ENCODE data around the gene MILR1. TPM values are rescaled to one million over a fixed set of nuclear protein-coding genes. Genes with fewer than 3 reads are reported as not detected.
"Not testable (repeated sequence)": the region's sequence is repeated elsewhere in the genome, so short reads cannot be mapped to it uniquely, and the experiment has no call there.

The MILR1 gene
- total RNA-seq, 1 donor from 2014 or later: 0.82 TPM

DNA sequence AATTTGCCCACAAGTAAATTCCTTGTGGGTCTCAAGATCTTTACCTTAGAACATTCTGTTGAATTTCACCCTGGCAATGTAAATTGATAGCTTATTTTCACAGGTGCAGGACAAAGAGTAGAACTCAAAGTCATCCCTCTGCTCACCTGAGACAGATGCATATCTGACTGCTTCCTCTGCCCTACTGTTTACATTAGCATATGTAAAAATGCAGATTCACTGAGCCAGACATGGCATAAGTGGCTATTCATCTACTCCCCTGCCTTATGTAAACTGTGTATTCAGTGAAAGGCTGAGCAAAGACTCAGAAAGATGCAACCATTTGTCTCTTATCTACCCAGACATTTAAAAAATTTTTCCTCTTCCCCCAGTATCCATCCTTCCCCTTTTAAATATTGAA, 22.3 kb upstream of the MILR1 start:
- FAIRE-seq (no peak), DNase-seq (ENCODE audit: low spot score in 2 of 2) (no peak)

DNA sequence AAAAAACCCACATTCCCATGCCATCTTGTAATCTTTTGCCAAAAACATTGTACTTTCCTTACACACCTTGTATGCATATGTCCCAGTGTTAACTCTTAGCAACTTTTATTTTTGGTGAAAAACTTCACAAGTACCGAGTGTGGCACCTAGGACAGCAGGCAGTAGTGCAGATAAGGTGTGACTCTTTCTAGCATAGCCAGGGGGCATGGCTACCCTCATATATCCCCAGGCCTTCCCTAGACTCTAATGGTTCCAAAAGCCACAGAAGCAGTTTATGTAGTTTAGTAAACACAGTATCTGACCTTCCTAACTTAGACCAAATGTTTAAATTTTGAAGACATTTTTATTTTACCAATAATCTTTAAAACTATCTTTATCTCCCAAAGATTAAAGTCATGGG, 20.5 kb upstream of the MILR1 start:
- FAIRE-seq: no peak
- DNase-seq (ENCODE audit: low spot score in 2 of 2): no peak

DNA sequence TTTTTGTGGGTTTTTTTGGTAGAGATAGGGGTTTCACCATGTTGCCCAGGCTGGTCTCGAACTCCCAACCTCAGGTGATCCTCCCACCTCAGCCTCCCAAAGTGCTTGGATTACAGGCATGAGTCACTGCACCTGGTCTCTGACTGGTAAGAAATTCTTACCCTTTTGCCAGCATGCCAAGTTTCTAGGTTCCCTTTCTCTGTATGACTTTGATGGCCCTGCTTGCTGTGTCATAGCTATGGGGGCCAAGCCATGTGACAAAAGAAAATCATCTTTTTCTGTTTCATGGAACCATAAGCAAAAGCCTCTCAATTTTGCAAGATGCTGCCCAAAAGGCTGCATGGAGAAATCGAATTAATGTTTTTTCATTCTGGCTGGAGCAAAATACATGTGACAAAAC, 18.9 kb upstream of the MILR1 start:
- DNase-seq (ENCODE audit: low spot score in 2 of 2); FAIRE-seq: not testable (repeated sequence)

DNA sequence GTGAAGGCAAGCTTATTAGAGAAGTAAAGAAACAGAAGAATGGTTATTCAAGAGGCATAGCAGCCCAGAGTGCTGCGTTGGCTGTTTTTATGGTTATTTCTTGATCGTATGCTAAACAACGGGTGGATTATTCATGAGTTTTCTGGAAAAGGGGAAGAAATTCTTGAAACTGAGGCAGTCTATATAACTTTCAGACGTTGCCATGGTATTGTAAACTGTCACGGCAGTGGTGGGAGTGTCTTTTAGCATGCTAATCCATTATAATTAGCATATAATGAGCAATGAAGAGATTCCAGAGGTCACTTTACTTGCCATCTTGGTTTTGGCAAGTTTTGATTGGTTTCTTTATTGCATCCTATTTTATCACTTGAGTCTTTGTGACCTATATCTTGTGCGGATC, 17.4 kb upstream of the MILR1 start:
- no peak for DNase-seq (ENCODE audit: low spot score in 2 of 2)
- no peak for FAIRE-seq

DNA sequence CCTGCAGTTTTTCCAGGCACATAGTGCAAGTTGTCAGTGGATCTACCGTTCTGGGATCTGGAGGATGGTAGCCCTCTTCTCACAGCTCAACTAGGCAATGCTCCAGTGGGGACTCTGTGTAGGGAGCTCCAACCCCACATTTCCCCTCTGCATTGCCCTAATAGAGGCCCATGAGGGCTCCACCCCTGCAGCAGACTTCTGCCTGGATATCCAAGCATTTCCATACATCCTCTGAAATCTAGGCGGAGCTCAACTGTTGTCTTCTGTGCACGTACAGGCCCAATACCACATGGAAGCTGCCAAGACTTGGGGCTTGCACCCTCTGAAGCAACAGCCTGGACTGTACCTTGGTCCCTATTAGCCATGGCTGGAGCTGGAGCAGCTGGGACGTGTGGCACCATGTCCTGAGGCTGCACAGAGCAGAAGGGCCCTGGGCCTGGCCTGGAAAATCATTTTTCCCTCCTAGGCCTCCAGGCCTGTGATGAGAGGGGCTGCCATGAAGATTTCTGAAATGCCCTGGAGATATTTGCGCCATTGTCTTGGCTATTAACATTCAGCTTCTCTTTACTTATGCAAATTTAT, 10.9 kb upstream of the MILR1 start:
- DNase-seq (ENCODE audit: low spot score in 2 of 2) (no peak), FAIRE-seq (no peak)

DNA sequence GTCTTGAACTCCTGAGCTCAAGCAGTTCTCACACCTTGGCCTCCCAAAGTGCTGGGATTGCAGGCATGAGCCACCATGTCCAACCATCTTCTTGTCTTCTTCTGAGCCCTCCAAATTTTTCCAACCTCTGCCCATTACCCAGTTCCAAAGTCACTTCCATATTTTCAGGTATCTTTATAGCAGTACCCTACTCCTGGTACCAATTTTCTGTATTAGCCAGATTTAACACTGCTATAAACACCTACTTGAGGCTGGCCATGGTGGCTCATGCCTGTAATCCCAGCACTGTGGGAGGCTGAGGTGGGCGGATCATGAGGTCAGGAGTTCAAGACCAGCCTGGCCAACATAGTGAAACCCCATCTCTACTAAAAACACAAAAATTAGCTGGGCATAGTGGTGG, 9.4 kb upstream of the MILR1 start:
- not testable (repeated sequence) for FAIRE-seq; DNase-seq (ENCODE audit: low spot score in 2 of 2)

DNA sequence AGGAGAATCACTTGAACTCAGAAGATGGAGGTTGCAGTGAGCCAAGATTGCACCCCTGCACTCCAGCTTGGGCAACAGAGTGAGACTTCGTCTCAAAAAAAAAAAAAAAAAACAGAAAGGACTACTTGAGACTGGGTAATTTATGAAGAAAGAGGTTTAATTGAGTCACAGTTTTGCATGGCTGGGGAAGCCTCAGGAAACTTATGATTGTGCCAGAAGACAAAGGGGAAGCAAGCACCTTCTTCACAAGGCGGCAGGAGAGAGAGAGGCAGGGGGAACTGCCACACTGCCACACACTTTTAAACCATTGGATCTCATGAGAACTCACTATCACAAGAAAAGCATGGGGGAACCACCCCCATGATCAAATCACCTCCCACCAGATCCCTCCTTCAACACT, 9.0 kb upstream of the MILR1 start:
- DNase-seq (ENCODE audit: low spot score in 2 of 2): no peak
- no peak for FAIRE-seq

DNA sequence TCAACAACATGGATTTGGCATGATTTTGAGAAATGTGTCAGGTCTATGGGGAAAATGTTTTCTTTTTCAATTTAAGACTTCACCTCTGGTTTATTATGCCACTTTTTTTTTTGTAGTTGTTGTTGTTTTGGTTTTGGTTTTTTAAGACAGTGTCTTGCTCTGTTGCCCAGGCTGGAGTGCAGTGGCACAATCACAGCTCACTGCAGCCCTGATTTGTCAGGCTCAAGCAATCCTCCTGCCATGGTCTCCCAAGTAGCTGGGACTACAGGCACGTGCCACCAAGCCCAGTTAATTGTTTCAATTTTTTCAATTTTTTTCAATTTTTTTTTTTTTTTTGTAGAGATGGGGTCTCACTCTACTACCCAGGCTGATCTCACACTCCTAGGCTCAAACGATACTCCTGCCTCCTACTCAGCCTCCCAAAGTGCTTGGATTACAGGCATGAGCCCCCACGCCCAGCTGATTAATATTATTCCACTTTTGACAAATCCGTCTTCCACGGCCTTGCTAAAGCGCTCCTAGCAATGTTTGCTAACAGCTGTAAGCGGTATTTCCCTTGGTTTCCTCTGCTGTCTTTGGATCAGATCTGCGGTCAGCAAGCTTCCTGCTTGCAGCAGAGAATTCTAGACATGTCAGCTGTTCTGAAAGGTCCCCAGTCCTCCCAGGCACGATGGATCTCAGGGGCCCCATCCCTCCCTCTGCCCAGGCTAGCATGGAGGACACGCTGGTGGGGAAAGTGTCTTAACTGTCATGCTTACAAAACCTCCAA, 7.0 kb upstream of the MILR1 start:
- no peak for DNase-seq (ENCODE audit: low spot score in 2 of 2)
- FAIRE-seq: no peak

DNA sequence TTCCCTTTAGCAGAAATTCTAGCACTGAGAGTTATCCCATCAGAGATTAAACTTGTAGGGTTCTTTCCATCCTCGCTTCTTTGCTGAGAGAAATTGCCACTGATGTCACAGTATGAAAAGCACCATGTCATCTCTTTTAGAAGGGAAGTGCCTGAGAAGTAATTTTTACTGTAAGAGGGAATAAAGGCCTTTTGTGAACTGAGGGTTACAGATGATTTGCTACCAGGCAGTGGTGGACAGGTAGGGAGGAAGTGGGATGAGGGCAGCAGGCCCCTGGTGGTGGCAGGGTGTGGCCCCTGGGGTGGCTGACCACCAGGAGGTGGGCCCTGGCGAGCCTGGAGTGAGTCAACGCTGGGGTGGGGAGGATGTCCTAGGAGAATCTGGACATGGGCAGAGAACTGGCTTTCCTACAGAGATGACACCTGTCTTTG, 6.4 kb upstream of the MILR1 start:
- no peak for FAIRE-seq
- DNase-seq (ENCODE audit: low spot score in 2 of 2): no peak

DNA sequence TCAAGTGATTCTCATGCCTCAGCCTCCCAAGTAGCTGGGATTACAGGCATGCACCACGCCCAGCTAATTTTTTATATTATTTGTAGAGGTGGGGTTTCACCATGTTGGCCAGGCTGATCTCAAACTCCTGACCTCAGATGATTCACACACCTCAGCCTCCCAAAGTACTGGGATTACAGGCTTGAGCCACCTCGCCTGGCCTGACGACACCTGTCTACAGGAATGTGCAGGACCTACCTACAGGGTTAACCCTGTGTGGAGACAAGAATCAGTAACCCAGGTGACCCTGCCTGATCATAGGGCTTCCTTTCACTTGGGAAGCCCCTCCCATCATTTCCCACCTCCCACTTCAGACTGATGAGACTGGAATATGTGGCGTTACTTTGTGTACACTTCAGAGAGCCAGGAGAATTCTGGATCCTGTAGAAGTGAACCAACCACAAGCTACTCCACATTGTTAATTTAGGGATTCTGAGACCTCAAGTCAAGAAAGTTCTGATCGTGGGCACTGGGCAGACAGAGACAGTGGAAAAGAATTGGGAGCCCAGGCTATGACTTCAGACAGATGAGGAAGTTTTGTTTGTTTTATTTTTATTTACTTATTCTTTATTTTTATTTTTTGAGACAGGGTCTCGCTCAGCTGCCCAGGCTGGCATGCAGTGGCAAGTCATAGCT, 5.7 kb upstream of the MILR1 start:
- FAIRE-seq (no peak), DNase-seq (ENCODE audit: low spot score in 2 of 2) (no peak)

DNA sequence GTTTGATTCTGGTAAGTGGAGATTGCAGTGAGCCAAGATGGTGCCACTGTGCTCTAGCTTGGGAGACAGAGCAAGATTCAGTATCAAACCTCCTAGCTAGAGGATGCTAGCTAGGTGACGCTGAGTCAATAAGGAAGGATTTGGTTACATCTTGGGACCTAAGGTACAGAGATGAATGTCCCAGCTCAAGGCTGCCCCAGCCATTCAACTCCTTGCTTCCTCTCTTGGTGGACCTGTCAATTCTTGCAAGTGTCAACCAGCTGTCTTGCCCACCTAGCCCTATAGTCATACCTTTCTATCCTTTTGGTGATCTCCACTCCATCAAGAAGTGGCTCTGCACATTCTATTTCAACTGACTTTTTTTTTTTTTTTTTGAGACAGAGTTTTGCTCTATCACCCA, 1.4 kb upstream of the MILR1 start:
- FAIRE-seq (no peak), DNase-seq (ENCODE audit: low spot score in 2 of 2) (no peak)

DNA sequence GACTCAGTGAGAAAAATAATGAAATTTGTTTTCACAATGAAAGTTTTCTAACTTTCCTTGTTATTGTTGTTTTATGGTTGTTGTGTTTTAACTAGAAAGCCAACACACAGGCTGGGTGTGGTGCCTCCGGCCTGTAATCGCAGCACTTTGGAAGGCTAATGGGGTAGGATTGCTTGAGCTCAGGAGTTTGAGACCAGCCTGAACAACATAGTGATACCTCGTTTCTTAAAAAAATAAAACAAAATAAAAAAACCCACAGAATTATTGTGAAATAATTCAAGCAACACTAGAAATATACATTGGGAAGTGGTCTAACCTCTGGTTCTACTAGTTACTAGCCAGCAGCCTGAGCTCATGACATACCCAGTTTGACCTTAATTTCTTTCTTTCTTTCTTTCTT, 630 bp downstream of the MILR1 start:
- DNase-seq (ENCODE audit: low spot score in 2 of 2): no peak
- FAIRE-seq: no peak

DNA sequence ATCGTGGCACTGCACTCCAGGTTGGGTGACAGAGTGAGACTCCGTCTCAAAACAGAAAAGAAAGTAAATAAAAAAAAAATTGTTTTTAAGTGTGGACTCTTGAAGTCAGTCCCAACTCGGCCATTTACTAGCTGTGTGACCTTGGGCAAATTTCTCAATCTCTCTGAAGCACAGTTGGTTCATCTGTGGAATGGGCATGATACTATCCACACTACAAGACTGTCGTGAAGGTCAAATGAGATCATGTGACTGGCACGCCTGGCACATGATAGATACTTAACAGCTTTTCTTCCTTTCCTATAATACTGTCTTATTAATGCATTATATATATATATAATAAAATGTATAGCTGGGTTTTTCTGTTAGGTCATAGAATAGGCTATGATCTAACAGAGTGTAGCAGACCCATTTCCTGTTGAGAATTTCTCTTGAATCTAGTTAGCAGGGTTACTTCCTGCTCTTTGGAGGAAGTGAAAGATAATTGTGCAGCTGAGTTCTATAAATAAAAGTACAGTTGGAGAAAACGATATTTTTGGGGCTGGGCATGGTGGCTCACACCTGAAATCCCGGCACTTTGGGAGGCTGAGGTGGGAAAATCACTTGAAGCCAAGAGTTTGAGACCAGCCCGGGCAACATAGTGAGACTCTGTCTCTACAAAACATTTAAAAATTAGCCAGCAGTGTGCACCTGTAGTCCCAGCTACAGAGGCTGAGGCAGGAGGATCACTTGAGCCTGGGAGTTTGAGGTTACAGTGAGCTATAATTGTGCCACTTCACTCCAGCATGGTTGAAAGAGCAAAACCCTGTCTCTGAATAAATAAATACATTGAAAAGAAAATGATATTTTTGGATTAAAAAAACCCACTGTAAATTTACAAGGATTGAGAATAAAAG, 7.3 kb downstream of the MILR1 start:
- DNase-seq (ENCODE audit: low spot score in 2 of 2): no peak
- no peak for FAIRE-seq

DNA sequence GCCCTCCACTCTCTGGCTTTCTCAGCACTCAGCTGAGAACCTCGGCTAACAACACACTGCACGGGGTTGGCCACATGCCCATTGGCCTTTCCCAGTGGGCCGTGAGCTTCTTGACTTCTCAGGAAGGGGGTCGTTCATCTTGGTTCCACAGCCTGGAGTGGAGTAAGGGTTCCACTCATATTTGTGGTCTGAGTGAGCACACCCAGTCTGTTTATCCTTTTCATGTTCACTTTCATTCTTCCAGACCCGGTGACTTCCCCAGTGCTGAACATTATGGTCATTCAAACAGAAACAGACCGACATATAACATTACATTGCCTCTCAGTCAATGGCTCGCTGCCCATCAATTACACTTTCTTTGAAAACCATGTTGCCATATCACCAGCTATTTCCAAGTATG, 8.2 kb downstream of the MILR1 start:
- DNase-seq (ENCODE audit: low spot score in 2 of 2) (no peak), FAIRE-seq (no peak)

DNA sequence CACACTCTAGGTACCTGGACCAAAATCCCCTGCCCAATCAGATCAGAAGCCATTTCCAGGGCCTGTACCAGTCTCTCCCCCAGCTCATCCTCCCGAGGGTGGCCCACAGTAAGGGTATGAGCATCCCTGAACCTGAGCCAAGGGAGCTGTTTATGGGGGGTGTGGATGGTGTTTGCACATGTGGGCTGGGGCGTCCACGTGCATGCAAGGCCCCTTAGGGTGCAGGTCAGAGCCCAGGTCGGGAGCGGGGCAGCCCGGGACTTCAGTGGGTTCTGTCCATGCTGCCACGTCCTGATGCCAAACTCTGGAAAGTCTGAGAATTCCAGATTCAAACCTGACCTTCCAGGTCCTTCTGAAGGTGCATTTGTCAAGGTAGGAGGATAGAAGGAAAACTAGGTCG, 9.8 kb downstream of the MILR1 start:
- DNase-seq (ENCODE audit: low spot score in 2 of 2) (no peak), FAIRE-seq (no peak)

DNA sequence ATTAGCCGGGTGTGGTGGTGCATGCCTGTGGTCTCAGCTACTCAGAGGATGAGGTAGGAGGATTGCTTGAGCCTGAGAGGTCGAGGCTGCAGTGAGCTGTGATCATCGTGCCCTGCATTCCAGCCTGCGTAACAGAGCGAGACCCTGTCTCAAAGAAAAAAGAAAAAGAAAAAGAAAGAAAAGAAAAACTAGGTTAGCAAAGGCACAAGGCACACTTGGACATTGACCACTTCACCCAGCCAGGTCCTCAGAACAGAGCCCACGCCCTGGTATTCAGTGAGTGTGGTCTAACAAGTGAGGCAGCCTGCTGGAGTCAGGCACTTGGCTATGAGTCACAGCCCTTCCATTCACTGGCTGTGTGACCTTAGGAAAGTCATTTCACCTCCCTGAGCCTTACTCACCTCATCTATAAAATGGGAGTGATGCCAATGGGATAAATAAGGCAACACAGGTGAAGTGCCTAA, 10.4 kb downstream of the MILR1 start:
- DNase-seq (ENCODE audit: low spot score in 2 of 2): no peak
- FAIRE-seq: no peak

DNA sequence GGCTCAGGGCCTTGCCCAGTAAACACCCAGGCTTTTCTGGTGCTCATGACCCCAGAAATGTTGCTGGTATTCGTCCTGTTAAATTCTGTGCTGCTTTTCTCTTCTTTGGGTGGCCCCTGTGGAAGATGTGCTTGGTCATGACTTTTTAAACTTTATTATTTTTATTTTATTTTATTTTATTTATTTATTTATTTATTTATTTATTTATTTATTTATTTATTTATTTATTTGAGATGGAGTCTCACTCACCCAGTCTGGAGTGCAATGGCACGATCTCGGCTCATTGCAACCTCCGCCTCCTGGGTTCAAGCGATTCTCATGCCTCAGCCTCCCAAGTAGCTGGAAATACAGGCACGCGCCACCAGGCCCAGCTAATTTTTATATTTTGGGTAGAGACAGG, 10.9 kb downstream of the MILR1 start:
- DNase-seq (ENCODE audit: low spot score in 2 of 2); FAIRE-seq: not testable (repeated sequence)

DNA sequence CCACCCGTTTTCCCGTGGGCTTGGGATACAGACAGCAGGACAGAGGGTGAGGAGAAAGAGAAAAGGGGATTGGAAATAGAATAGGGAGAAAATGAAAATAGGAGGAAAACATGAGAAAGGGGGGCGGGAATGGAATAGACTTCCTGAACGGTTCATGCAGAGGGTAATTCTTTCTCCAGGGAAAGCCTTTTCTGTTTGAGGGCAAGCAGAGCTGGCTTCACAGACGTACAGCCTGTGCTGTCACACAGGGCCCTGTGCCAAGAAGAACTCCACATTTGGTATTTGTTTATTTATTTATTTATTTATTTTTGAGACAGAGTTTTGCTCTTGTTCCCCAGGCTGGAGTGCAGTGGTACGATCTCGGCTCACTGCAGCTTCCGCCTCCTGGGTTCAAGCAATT, 12.0 kb downstream of the MILR1 start:
- DNase-seq (ENCODE audit: low spot score in 2 of 2): no peak
- no peak for FAIRE-seq

DNA sequence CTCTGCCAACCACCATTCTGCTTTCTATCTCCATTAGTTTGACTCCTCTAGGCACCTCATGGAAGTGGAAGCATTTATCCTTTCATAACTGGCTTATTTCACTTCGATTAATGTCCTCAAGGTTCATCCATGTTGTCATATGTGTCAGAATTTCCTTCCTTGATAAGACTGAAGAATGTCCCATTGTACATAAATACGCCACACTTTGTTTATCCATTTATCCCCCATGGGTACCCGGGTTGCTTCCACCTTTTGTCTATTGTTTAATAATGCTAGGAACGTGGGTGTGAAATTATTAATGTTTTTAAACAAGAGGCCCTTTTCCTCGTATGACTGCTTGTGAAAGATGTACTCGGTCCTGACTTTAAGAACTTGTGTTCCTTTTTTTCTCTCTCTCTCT, 12.9 kb downstream of the MILR1 start:
- no peak for FAIRE-seq

DNA sequence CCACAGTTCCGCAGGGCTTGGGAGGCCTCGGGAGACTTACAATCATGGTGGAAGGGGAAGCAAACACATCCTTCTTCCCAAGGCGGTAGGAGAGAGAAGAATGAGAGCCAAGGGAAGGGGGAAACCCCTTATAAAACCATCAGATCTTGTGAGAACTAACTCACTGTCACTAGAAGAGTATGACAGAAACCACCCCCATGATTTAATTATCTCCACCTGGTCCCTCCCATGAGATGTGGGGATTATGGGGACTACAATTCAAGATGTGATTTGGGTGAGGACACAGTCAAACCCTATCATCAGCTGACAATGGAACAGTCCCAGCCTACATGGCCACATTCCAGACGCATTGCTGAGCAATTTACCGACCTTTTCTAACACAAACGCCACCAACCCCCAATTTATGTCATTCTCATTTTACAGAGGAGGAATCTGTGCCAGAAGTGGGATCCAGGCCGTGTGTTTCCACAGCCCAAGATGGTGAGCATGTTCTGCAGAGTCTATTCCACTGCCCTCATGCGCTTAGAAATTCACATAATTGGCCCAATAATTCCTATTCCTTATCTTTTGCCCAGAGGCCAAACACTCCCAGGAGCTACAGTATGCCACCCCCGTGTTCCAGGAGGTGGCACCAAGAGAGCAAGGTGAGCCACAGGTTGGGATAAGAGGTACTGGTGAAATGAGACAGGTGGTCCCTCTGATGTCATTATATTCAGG, 17.3 kb downstream of the MILR1 start:
- no peak for DNase-seq (ENCODE audit: low spot score in 2 of 2)
- FAIRE-seq: no peak

More for the DNA sequence above, 12.9 kb downstream of the MILR1 start:
- DNase-seq (ENCODE audit: low spot score in 2 of 2): no peak

All from frontal cortex (tissue), 4 donors.